HG03354 (cell line): ENCODE data around the gene TNIK.

Source experiments
- ATAC-seq: cut with Tn5 transposase; IDR thresholded peaks from one replicate; pipeline ENCODE4 v1.9.1; 2021; ENCODE audit warnings: mild to moderate bottlenecking; ENCODE audit not compliant: unreplicated experiment, poor library complexity, severe bottlenecking

Gene TNIK

GRCh38 chr3:171277456-171278298, 182.5 kb downstream of the TNIK start:
- ATAC-seq = no peak

- ATAC-seq = no peak
These were observed 183.3 kb downstream of the TNIK start for GRCh38 chr3:171276923-171277322.

- ATAC-seq = no peak
These were observed 186.0 kb downstream of the TNIK start for GRCh38 chr3:171274222-171274621.

GRCh38 chr3:171270541-171270940, 189.7 kb downstream of the TNIK start:
- ATAC-seq = no peak

- ATAC-seq = peak; percentile 73
These were observed 190.7 kb downstream of the TNIK start for GRCh38 chr3:171269542-171269941.

GRCh38 chr3:171268677-171269076, 191.5 kb downstream of the TNIK start:
- ATAC-seq = no peak

GRCh38 chr3:171267104-171267503, 193.1 kb downstream of the TNIK start:
- ATAC-seq = no peak

GRCh38 chr3:171266740-171267073, 193.5 kb downstream of the TNIK start:
- no peak for ATAC-seq

- no peak for ATAC-seq
These were observed 194.0 kb downstream of the TNIK start for GRCh38 chr3:171266034-171266739.

- ATAC-seq = no peak
These were observed 195.4 kb downstream of the TNIK start for GRCh38 chr3:171264758-171265157.

- no peak for ATAC-seq
These were observed 197.8 kb downstream of the TNIK start for GRCh38 chr3:171262431-171262830.

- no peak for ATAC-seq
These were observed 198.7 kb downstream of the TNIK start for GRCh38 chr3:171261487-171261886.

- no peak for ATAC-seq
These were observed 199.3 kb downstream of the TNIK start for GRCh38 chr3:171260899-171261298.

GRCh38 chr3:171260466-171260865, 199.7 kb downstream of the TNIK start:
- ATAC-seq = no peak

GRCh38 chr3:171258316-171258715, 201.9 kb downstream of the TNIK start:
- ATAC-seq = no peak

GRCh38 chr3:171257251-171258203, 202.7 kb downstream of the TNIK start:
- ATAC-seq = peak; percentile 63

GRCh38 chr3:171256445-171257250, 203.6 kb downstream of the TNIK start:
- no peak for ATAC-seq

- peak; percentile 64 for ATAC-seq
These were observed 204.9 kb downstream of the TNIK start for GRCh38 chr3:171255236-171255806.

- no peak for ATAC-seq
These were observed 205.9 kb downstream of the TNIK start for GRCh38 chr3:171254315-171254714.
